HUES64 (cell line): ENCODE measurements around the gene CTNNA2.

Experiments
- H3K27ac ChIP-seq: 2 replicates; pipeline ENCODE4 v1.7.0; 2013; ENCODE audit warnings: low read depth, low read length, inconsistent platforms
- H3K27me3 ChIP-seq: 2 replicates; pipeline ENCODE4 v1.6.1; 2013; ENCODE audit warnings: mild to moderate bottlenecking, low read length; ENCODE audit not compliant: insufficient read depth
- H3K36me3 ChIP-seq: 2 replicates; pipeline ENCODE4 v1.6.1; 2013; ENCODE audit warnings: mild to moderate bottlenecking, low read length; ENCODE audit not compliant: insufficient read depth
- H3K4me1 ChIP-seq: 2 replicates; pipeline ENCODE4 v1.6.1; 2013; ENCODE audit warnings: mild to moderate bottlenecking, low read length, moderate library complexity; ENCODE audit not compliant: insufficient read depth
- H3K4me3 ChIP-seq: 2 replicates; pipeline ENCODE4 v1.5.1; 2013; ENCODE audit warnings: mild to moderate bottlenecking, low read length, moderate library complexity
- H3K9ac ChIP-seq: 2 replicates; pipeline ENCODE4 v1.6.1; 2013; ENCODE audit warnings: mild to moderate bottlenecking, low read depth, low read length
- H3K9me3 ChIP-seq: 2 replicates; pipeline ENCODE4 v1.6.1; 2013; ENCODE audit warnings: low read depth, low read length; ENCODE audit not compliant: insufficient read depth
- WGBS: fragments of 150-250, 120-280 bp; methylation state at CpG from one replicate; pipeline ENCODE4 v1.1.7; 2013; ENCODE audit warnings: missing lambda C conversion rate; 5-methylcytosine and 5-hydroxymethylcytosine counted together

The CTNNA2 gene

GRCh38 chr2:80280598-80280997, 767.7 kb downstream of the CTNNA2 start:
- no peak overlapping the region for H3K27ac ChIP-seq
- H3K27me3 ChIP-seq = no peaks in the 10 kb centered on the region
- WGBS = 100% methylated on average over 2 of the region's 2 CpGs
- H3K4me3 ChIP-seq = no peak overlapping the region
- peaks cover 7% of the 10 kb centered on the region; the same call in 1 of the 2 replicates for H3K9me3 ChIP-seq
- no peaks in the 10 kb centered on the region for H3K4me1 ChIP-seq
- H3K36me3 ChIP-seq = no peaks in the 10 kb centered on the region
- H3K9ac ChIP-seq = no peak overlapping the region

DNA sequence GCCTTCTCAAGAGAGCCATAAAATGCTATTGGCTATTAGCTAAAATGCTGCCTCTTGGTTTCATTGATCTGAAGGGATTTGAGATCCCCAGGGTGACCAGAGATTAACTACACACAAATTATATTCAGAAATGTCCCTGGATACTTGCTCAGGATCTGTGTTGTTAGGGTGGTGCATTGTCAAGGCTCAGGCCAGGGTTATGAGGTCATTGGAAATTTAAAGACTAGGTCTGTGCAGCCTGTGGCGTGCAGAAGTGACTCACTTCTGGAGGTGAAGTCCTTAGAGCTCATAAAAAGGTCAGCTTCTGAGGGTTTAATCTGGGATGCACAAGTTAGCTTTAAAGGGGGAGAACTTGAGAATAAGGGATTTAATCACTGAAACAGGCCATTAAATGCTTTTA, 768.2 kb downstream of the CTNNA2 start:
- Histone ChIP-seq H3K9ac (no peak overlapping the region), H3K4me3 (no peak overlapping the region), H3K9me3 (peaks cover 7% of the 10 kb centered on the region; the same call in 1 of the 2 replicates), H3K4me1 (no peaks in the 10 kb centered on the region), H3K27me3 (no peaks in the 10 kb centered on the region), H3K36me3 (no peaks in the 10 kb centered on the region), H3K27ac (no peak overlapping the region)
- WGBS = 90% methylated on average over 1 of the region's 1 CpG

- no peak overlapping the region for H3K9ac ChIP-seq
- WGBS = 89% methylated on average over 4 of the region's 5 CpGs
- H3K27me3 ChIP-seq = no peaks in the 10 kb centered on the region
- no peak overlapping the region for H3K27ac ChIP-seq
- peaks cover 2% of the 10 kb centered on the region; the same call in 1 of the 2 replicates for H3K4me1 ChIP-seq
- H3K36me3 ChIP-seq = no peaks in the 10 kb centered on the region
- no peaks in the 10 kb centered on the region for H3K9me3 ChIP-seq
- H3K4me3 ChIP-seq = no peak overlapping the region
These were observed 775.7 kb downstream of the CTNNA2 start for GRCh38 chr2:80288576-80288975.

DNA sequence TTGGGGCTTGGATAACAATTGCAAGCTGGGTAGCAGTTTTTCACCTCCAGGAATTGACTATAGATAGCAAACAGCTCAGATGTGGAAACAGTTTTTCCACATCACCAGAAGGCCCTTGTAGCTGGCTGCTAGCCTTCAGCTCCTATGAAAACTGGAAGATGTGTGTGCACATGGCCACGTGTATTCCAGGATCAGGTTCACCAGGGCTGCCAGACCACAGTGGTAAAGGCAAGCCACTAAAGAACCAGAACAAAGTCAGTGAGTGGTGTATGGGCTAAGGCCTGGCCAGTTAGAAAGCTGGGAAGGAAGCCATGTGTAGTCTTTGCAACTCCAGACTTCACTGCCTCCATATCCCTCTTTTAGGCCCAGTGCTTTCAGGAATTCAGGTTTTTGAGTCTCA, 778.8 kb downstream of the CTNNA2 start:
- Histone ChIP-seq H3K27me3 (no peaks in the 10 kb centered on the region), H3K27ac (no peak overlapping the region), H3K4me3 (no peak overlapping the region), H3K36me3 (no peaks in the 10 kb centered on the region), H3K9ac (no peak overlapping the region), H3K4me1 (peaks cover 2% of the 10 kb centered on the region; the same call in 1 of the 2 replicates), H3K9me3 (no peaks in the 10 kb centered on the region)
- 85% methylated on average over 1 of the region's 1 CpG for WGBS

GRCh38 chr2:80292474-80292873, 779.6 kb downstream of the CTNNA2 start:
- no peaks in the 10 kb centered on the region for H3K36me3 ChIP-seq
- H3K27me3 ChIP-seq = no peaks in the 10 kb centered on the region
- no peak overlapping the region for H3K4me3 ChIP-seq
- peaks cover 2% of the 10 kb centered on the region; the same call in 1 of the 2 replicates for H3K4me1 ChIP-seq
- WGBS = 95% methylated on average over 3 of the region's 3 CpGs
- H3K9me3 ChIP-seq = no peaks in the 10 kb centered on the region
- no peak overlapping the region for H3K27ac ChIP-seq
- H3K9ac ChIP-seq = no peak overlapping the region

DNA sequence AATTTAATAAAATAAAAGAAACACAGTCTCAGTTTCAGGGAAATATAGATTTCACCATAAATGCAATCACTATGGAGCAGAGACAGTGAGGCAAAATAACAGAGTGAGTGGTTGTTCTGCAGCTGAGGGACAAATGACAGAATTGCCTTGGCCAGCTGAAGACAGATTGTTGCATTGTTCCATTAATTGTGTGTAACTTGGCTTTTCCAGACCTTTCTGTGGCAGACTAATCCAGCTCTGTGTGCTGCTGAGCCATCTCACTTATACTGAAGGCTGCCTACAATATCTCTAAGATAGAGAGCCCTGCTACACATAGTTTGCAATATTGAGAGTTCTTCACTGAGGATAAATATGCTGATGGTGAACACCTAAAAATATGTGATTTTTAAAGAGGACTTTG, 780.2 kb downstream of the CTNNA2 start:
- Histone ChIP-seq H3K4me1 (peaks cover 2% of the 10 kb centered on the region; the same call in 1 of the 2 replicates), H3K9me3 (no peaks in the 10 kb centered on the region), H3K27me3 (no peaks in the 10 kb centered on the region), H3K27ac (no peak overlapping the region), H3K4me3 (no peak overlapping the region), H3K9ac (no peak overlapping the region), H3K36me3 (no peaks in the 10 kb centered on the region)

- Histone ChIP-seq H3K27ac (no peak overlapping the region), H3K9ac (no peak overlapping the region), H3K4me1 (peaks cover 40% of the 10 kb centered on the region), H3K4me3 (no peak overlapping the region), H3K36me3 (no peaks in the 10 kb centered on the region), H3K27me3 (peaks cover 37% of the 10 kb centered on the region), H3K9me3 (no peaks in the 10 kb centered on the region)
- 23% methylated on average over 2 of the region's 3 CpGs for WGBS
These were observed 786.1 kb downstream of the CTNNA2 start for GRCh38 chr2:80298954-80299353.

GRCh38 chr2:80299661-80300060, 786.8 kb downstream of the CTNNA2 start:
- WGBS = 69% methylated on average over 5 of the region's 5 CpGs
- Histone ChIP-seq H3K36me3 (no peaks in the 10 kb centered on the region), H3K27me3 (peaks cover 44% of the 10 kb centered on the region), H3K4me1 (peaks cover 43% of the 10 kb centered on the region), H3K27ac (no peak overlapping the region), H3K9me3 (no peaks in the 10 kb centered on the region), H3K9ac (no peak overlapping the region), H3K4me3 (peak overlapping the region; percentile 31; the same call in 1 of the 2 replicates)

DNA sequence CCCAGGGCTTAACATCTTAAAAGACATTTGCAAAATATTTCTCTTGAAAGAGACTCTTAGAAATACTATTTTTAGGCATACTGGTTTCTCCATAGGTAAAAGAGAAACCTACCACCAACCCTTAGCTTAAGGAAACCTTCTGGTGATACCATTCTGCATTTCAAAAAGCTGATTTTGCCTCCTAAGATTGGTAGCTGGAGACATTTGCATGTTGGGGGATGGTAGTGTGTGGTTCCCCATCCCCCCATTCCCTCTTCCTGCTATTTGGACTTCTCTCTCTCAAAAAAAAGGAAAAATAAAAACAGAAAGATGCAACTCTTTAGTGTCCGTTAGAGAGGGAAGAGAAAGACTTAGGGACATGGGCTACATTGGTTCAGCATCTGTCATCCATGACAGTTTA, 787.5 kb downstream of the CTNNA2 start:
- peaks cover 51% of the 10 kb centered on the region for H3K27me3 ChIP-seq

DNA sequence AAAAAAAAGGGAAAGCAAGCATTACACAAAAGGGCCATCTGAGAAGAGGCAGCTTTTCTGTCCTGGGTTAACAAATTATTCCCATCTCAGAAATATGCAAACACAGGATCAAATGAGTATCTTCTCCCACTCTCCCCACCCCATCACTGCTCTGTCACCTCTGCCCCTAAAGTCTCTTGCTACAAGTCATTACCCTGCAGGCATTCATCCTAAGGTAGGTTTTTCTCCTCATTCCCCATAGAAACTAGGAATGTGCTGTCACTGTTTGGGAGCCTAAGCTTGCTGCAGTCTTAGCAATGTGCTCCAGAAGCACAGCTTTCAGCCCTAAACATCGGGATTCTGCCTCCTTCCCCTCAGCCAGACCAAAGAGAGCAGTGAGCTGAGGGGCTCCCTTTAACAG, 788.1 kb downstream of the CTNNA2 start:
- Histone ChIP-seq H3K36me3 (no peaks in the 10 kb centered on the region), H3K27ac (no peak overlapping the region; the same call in 1 of the 2 replicates), H3K9me3 (no peaks in the 10 kb centered on the region), H3K9ac (0 out of 2 replicates have a peak overlapping the region, but pooled peaks have one; percentile 3), H3K4me3 (peak overlapping the region; percentile 31), H3K4me1 (peaks cover 48% of the 10 kb centered on the region), H3K27me3 (peaks cover 57% of the 10 kb centered on the region)
- WGBS = 35% methylated on average over 1 of the region's 1 CpG

More for the DNA sequence above, 787.5 kb downstream of the CTNNA2 start:
- Histone ChIP-seq H3K27ac (no peak overlapping the region), H3K9ac (no peak overlapping the region), H3K36me3 (no peaks in the 10 kb centered on the region), H3K4me1 (peaks cover 48% of the 10 kb centered on the region), H3K4me3 (peak overlapping the region; percentile 31), H3K9me3 (no peaks in the 10 kb centered on the region)
- WGBS = 75% methylated on average over 1 of the region's 1 CpG

- Histone ChIP-seq H3K4me3 (peak overlapping the region; percentile 70), H3K9ac (no peak overlapping the region)
These were observed 789.1 kb downstream of the CTNNA2 start for GRCh38 chr2:80302001-80302313.

DNA sequence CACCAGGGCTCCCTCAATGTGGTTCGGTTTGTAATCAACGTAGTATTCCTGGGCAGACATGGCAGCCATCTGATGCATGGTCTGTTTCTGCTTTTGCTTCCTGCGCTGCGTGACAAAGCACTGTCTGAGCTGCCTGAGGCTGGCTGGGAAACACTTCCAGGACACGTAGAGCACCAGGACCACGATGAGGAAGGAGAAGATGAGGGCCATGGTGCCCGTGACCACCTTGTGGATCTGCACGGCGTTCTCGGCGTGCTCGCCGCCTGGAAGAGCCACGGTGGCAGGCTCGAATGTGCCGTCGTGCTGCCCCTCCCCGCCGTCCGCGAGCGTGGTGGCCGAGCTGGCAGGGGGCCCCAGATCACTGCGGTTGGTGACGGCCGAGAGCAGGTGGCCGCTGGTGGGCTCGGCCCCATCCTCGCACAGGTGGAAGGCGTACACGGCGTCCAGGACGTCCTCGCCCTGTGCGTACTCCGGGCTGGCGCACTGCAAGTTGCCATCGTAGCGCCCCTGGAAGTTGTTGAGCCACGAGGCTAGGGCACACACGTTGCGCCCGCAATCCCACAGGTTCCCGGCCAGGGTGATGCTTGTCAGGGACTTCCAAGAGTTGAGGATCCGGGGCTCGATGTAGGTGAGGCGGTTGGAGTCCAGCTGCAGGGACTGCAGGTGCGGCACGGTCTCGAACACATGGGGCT, 789.6 kb downstream of the CTNNA2 start:
- H3K27ac ChIP-seq = no peak overlapping the region
- H3K9ac ChIP-seq = peak overlapping the region; percentile 43
- H3K4me1 ChIP-seq = peaks cover 51% of the 10 kb centered on the region
- H3K36me3 ChIP-seq = no peaks in the 10 kb centered on the region
- peak overlapping the region; percentile 70 for H3K4me3 ChIP-seq
- no peaks in the 10 kb centered on the region for H3K9me3 ChIP-seq
- H3K27me3 ChIP-seq = peaks cover 65% of the 10 kb centered on the region
- WGBS = 92% methylated on average over 50 of the region's 50 CpGs

More at GRCh38 chr2:80302001-80302313, 789.1 kb downstream of the CTNNA2 start:
- WGBS = 91% methylated on average over 12 of the region's 12 CpGs
- Histone ChIP-seq H3K9me3 (no peaks in the 10 kb centered on the region), H3K27ac (no peak overlapping the region), H3K4me1 (peaks cover 51% of the 10 kb centered on the region), H3K27me3 (peaks cover 65% of the 10 kb centered on the region), H3K36me3 (no peaks in the 10 kb centered on the region)
